Vagina (tissue), 2 donors: ENCODE data around the gene PCSK6. TPM values are rescaled to one million over a fixed set of nuclear protein-coding genes. Genes with fewer than 3 reads are reported as not detected.

Source experiments
- DNase-seq, 2 donors: peaks; one replicate each; pipeline ENCODE4 v3.0.0-alpha.2; 2017; ENCODE audit errors: extremely low spot score in 2 of 2
- H3K27ac ChIP-seq: fragments of 200-600 bp; sonication (generic); one replicate; pipeline ENCODE4 v1.5.1; 2019
- H3K27me3 ChIP-seq: fragments of 200-600 bp; sonication (generic); one replicate; pipeline ENCODE4 v1.5.1; 2019
- H3K36me3 ChIP-seq, 2 donors: fragments of 200-600 bp; sonication (generic); one replicate each; pipeline ENCODE4 v1.5.1; 2017 to 2019
- H3K4me1 ChIP-seq: fragments of 200-600 bp; sonication (generic); one replicate; pipeline ENCODE4 v1.5.1; 2019
- H3K4me3 ChIP-seq, 2 donors: fragments of 200-600 bp; sonication (generic); 1 replicate in 1 of 2; 2 replicates in 1 of 2; pipeline ENCODE4 v1.5.1; 2016 to 2019
- H3K9me3 ChIP-seq: fragments of 200-600 bp; sonication (generic); one replicate; pipeline ENCODE4 v1.5.1; 2019
- CTCF ChIP-seq, 3 experiments: fragments of 450-650 bp in 2 of 3; fragments of 200-600 bp in 1 of 3; sonication (generic) in 1 of 3; IDR thresholded peaks; one replicate each; pipeline ENCODE4 v1.5.1; 2017 to 2019; ENCODE audit warnings: antibody characterized with exemption in 3 of 3, mild to moderate bottlenecking in 2 of 3, moderate library complexity in 2 of 3
- POLR2A ChIP-seq, 2 donors: fragments of 450-650 bp; IDR thresholded peaks; one replicate each; pipeline ENCODE4 v1.6.1; 2017; ENCODE audit warnings: antibody characterized with exemption in 2 of 2, mild to moderate bottlenecking in 2 of 2, moderate library complexity in 2 of 2
- POLR2AphosphoS5 ChIP-seq, 2 donors: sonication (generic); formaldehyde crosslinking; IDR thresholded peaks; one replicate each; pipeline ENCODE4 v1.9.0; 2017; ENCODE audit warnings: antibody characterized with exemption in 2 of 2, mild to moderate bottlenecking in 2 of 2, low read depth in 1 of 2; ENCODE audit not compliant: insufficient read depth in 1 of 2
- intact Hi-C: fragments of 100-400 bp; cut with DNase I; formaldehyde crosslinking; loops from one replicate; pipeline ENCODE4 v1.15.1; 2023
- total RNA-seq: library from RNA; depleted of rRNA; stranded (reverse); fragments of >200 nt; gene quantifications from one replicate; pipeline ENCODE4 v1.2.3, GENCODE V29; 2016

The PCSK6 gene
- total RNA-seq, 1 donor from 2014 or later = 7.4 TPM

DNA sequence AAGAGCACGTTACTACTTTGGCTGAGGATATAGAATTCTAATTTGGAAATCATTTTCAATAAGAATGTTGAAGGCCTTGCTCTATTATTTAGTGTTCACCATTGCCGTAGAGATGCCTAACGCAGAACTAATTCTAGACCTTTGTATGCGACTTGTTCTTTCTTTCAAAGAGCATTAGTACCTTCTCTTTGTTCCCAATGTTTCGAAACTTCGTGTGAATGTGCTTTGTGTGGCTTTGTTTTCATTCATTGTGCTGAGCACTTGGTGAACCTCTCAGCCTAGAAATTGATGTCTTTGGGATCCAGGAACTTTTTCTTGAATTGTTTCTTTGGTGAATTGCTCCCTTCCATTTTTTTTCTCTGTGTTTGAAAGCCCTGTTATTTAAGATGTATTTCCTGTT, 19.8 kb upstream of the PCSK6 start:
- TF ChIP-seq POLR2AphosphoS5 (IDR thresholded peaks at IDR 0.05; ENCODE audit: insufficient read depth in 1 of 2, low read depth in 1 of 2) (no peak), CTCF (IDR thresholded peaks at IDR 0.05) (no peak), POLR2A (IDR thresholded peaks at IDR 0.05) (no peak)
- no peaks in the 10 kb centered on the region for H3K36me3 ChIP-seq
- H3K27ac ChIP-seq = no peak overlapping the region
- intact Hi-C loops = no loop called here
- no peak overlapping the region for H3K4me3 ChIP-seq
- no peaks in the 10 kb centered on the region for H3K9me3 ChIP-seq
- H3K4me1 ChIP-seq = no peaks in the 10 kb centered on the region
- H3K27me3 ChIP-seq = no peaks in the 10 kb centered on the region
- DNase-seq = no peak

- Histone ChIP-seq H3K27ac (no peak overlapping the region), H3K4me1 (peaks cover 6% of the 10 kb centered on the region), H3K9me3 (no peaks in the 10 kb centered on the region), H3K4me3 (no peak overlapping the region), H3K36me3 (no peaks in the 10 kb centered on the region), H3K27me3 (no peaks in the 10 kb centered on the region)
- TF ChIP-seq CTCF (IDR thresholded peaks at IDR 0.05) (no peak), POLR2A (IDR thresholded peaks at IDR 0.05) (no peak), POLR2AphosphoS5 (IDR thresholded peaks at IDR 0.05; ENCODE audit: insufficient read depth in 1 of 2, low read depth in 1 of 2) (no peak)
- intact Hi-C loops = no loop called here
- peak in 1 of 2 donors; percentile 52 for DNase-seq
Observed at GRCh38 chr15:101506491-101506890, 17.0 kb upstream of the PCSK6 start.

GRCh38 chr15:101505610-101506337, 16.3 kb upstream of the PCSK6 start:
- peak; percentile 47 to 52 for DNase-seq
- peaks cover 14% of the 10 kb centered on the region for H3K4me1 ChIP-seq
- H3K9me3 ChIP-seq = no peaks in the 10 kb centered on the region
- intact Hi-C loops = no loop called here
- no peak overlapping the region for H3K4me3 ChIP-seq
- H3K27ac ChIP-seq = no peak overlapping the region
- H3K27me3 ChIP-seq = no peaks in the 10 kb centered on the region
- no peak for TF ChIP-seq POLR2AphosphoS5 (IDR thresholded peaks at IDR 0.05; ENCODE audit: insufficient read depth in 1 of 2, low read depth in 1 of 2)
- TF ChIP-seq POLR2A (IDR thresholded peaks at IDR 0.05) = no peak
- TF ChIP-seq CTCF (IDR thresholded peaks at IDR 0.05) = no peak
- no peaks in the 10 kb centered on the region for H3K36me3 ChIP-seq

- H3K4me3 ChIP-seq = no peak overlapping the region
- H3K36me3 ChIP-seq = no peaks in the 10 kb centered on the region
- TF ChIP-seq POLR2A (IDR thresholded peaks at IDR 0.05) (no peak), POLR2AphosphoS5 (IDR thresholded peaks at IDR 0.05; ENCODE audit: insufficient read depth in 1 of 2, low read depth in 1 of 2) (no peak), CTCF (IDR thresholded peaks at IDR 0.05) (no peak)
- no peak overlapping the region for H3K27ac ChIP-seq
- peaks cover 19% of the 10 kb centered on the region for H3K4me1 ChIP-seq
- DNase-seq = peak; percentile 34 to 58
- intact Hi-C loops = no loop called here
- no peaks in the 10 kb centered on the region for H3K9me3 ChIP-seq
- no peaks in the 10 kb centered on the region for H3K27me3 ChIP-seq
Observed at GRCh38 chr15:101504866-101505609, 15.5 kb upstream of the PCSK6 start.

DNA sequence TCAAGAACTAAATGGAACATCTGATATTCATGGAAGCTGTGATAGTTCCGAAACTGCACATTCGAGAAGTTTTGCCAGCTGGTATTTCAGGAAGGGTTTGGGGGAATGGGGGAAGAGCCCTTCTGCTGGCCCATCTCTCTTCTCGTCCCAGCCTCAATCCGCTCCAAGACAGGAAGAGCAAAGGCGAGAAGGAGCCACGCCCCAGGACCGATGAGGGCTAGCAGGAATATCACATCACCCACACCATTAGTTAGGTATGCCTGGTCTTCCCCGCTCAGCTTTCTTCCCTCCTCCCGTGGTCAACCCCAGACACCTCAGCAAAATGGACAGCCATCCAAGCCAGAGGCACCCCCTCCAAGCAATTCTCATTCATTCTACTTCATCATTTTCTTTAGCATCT, 14.9 kb upstream of the PCSK6 start:
- TF ChIP-seq CTCF (IDR thresholded peaks at IDR 0.05) = no peak
- TF ChIP-seq POLR2AphosphoS5 (IDR thresholded peaks at IDR 0.05; ENCODE audit: insufficient read depth in 1 of 2, low read depth in 1 of 2) = no peak
- TF ChIP-seq POLR2A (IDR thresholded peaks at IDR 0.05) = no peak
- peaks cover 26% of the 10 kb centered on the region for H3K4me1 ChIP-seq
- no peaks in the 10 kb centered on the region for H3K27me3 ChIP-seq
- H3K9me3 ChIP-seq = no peaks in the 10 kb centered on the region
- no peaks in the 10 kb centered on the region for H3K36me3 ChIP-seq
- H3K4me3 ChIP-seq = no peak overlapping the region
- DNase-seq = peak; percentile 8 to 22
- intact Hi-C loops = no loop called here
- H3K27ac ChIP-seq = no peak overlapping the region
